NT2/D1 (cell line): ENCODE data around the gene DHX57.

Source experiments
- DNase-seq: peaks from one replicate; pipeline ENCODE4 v3.0.0-alpha.2; 2011; ENCODE audit warnings: low read depth, low spot score
- H3K27me3 ChIP-seq: 2 replicates; pipeline ENCODE4 v1.6.0; 2011; ENCODE audit warnings: mild to moderate bottlenecking; ENCODE audit not compliant: insufficient read length, insufficient read depth
- H3K36me3 ChIP-seq: 2 replicates; pipeline ENCODE4 v1.6.1; 2011; ENCODE audit warnings: mild to moderate bottlenecking, low read length, mixed read lengths; ENCODE audit not compliant: insufficient read depth, insufficient read length
- H3K4me1 ChIP-seq: 2 replicates; pipeline ENCODE4 v1.5.1; 2011; ENCODE audit not compliant: insufficient read depth, insufficient read length
- H3K4me3 ChIP-seq: 2 replicates; pipeline ENCODE4 v1.5.1; 2011; ENCODE audit warnings: low read depth; ENCODE audit not compliant: insufficient read length
- H3K9ac ChIP-seq: 2 replicates; pipeline ENCODE4 v1.6.0; 2011; ENCODE audit warnings: low read depth; ENCODE audit not compliant: insufficient read length
- H3K9me3 ChIP-seq: 2 replicates; pipeline ENCODE4 v1.5.1; 2011; ENCODE audit warnings: mild to moderate bottlenecking, low read length; ENCODE audit not compliant: insufficient read depth
- SUZ12 ChIP-seq: IDR thresholded peaks from 2 replicates; pipeline ENCODE4 v1.6.1; 2011; ENCODE audit not compliant: insufficient read length, insufficient read depth; ENCODE audit errors: extremely low read depth
- YY1 ChIP-seq: IDR thresholded peaks from 2 replicates; pipeline ENCODE4 v1.6.1; 2011; ENCODE audit not compliant: insufficient read length, insufficient read depth
- ZNF274 ChIP-seq: IDR thresholded peaks from 2 replicates; pipeline ENCODE4 v1.6.1; 2011; ENCODE audit warnings: mild to moderate bottlenecking, low read depth, low read length

Gene DHX57

DNA sequence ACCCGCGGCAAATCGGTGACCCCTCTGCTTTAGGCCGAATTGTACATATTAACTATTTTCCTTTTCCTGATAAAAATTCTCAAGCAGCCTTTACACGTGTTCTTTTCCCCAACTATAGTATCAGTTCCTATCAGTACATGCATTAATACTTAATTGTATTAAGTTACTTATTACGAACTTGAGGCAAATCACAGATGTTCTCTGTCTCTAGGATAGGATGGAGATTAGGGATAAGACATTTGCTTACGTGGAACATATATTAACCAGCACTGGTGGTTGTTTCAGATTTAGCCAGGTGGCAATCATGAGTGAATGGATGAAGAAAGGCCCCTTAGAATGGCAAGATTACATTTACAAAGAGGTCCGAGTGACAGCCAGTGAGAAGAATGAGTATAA, 97.0 kb downstream of the DHX57 start:
- Histone ChIP-seq H3K4me3 (peak overlapping the region; percentile 63), H3K4me1 (no peaks in the 10 kb centered on the region), H3K9ac (peak overlapping the region; percentile 81), H3K36me3 (peaks cover 19% of the 10 kb centered on the region), H3K9me3 (no peaks in the 10 kb centered on the region), H3K27me3 (no peaks in the 10 kb centered on the region)
- DNase-seq = no peak
- no peak for TF ChIP-seq YY1
- TF ChIP-seq SUZ12 = no peak
- TF ChIP-seq ZNF274 = no peak

DNA sequence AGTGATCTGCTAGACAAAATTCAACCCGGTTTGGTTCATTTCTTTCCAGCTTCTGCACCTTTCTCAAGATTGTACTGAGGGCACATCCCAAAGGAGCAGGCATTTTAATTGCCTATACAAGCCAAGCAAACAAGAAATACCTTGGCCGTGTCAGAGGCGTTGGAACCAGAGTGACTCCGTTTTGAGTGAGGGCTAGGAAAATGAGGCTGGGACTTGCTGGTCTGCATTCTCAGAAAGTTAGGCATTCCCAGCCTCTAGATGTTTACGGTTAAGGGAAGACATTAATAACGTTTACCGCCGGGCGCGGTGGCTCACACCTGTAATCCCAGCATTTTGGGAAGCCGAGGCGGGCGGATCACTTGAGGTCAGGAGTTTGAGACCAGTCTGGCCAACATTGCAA, 99.2 kb downstream of the DHX57 start:
- DNase-seq = no peak
- TF ChIP-seq ZNF274 (no peak), SUZ12 (no peak), YY1 (no peak)
- Histone ChIP-seq H3K36me3 (peaks cover 8% of the 10 kb centered on the region), H3K4me1 (no peaks in the 10 kb centered on the region), H3K9ac (no peak overlapping the region), H3K27me3 (no peaks in the 10 kb centered on the region), H3K9me3 (no peaks in the 10 kb centered on the region), H3K4me3 (no peak overlapping the region)

DNA sequence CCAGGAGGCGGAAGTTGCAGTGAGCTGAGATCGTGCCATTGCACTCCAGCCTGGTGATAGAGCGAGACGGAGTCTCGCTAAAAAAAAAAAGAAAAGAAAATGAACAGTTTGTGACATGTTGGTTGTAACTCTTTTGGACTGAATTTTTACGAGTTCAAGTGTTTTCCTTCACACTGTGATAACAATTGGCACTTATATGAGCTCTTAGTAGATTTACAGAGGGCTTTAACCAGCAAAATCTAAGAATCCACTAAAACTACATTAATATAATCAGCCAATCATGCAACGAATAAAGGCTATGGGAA, 99.9 kb downstream of the DHX57 start:
- TF ChIP-seq YY1 = no peak
- no peak for TF ChIP-seq ZNF274
- TF ChIP-seq SUZ12 = no peak
- no peak for DNase-seq
- H3K36me3 ChIP-seq = peaks cover 3% of the 10 kb centered on the region
- no peaks in the 10 kb centered on the region for H3K9me3 ChIP-seq
- no peak overlapping the region for H3K9ac ChIP-seq
- H3K4me1 ChIP-seq = no peaks in the 10 kb centered on the region
- no peaks in the 10 kb centered on the region for H3K27me3 ChIP-seq
- no peak overlapping the region for H3K4me3 ChIP-seq

DNA sequence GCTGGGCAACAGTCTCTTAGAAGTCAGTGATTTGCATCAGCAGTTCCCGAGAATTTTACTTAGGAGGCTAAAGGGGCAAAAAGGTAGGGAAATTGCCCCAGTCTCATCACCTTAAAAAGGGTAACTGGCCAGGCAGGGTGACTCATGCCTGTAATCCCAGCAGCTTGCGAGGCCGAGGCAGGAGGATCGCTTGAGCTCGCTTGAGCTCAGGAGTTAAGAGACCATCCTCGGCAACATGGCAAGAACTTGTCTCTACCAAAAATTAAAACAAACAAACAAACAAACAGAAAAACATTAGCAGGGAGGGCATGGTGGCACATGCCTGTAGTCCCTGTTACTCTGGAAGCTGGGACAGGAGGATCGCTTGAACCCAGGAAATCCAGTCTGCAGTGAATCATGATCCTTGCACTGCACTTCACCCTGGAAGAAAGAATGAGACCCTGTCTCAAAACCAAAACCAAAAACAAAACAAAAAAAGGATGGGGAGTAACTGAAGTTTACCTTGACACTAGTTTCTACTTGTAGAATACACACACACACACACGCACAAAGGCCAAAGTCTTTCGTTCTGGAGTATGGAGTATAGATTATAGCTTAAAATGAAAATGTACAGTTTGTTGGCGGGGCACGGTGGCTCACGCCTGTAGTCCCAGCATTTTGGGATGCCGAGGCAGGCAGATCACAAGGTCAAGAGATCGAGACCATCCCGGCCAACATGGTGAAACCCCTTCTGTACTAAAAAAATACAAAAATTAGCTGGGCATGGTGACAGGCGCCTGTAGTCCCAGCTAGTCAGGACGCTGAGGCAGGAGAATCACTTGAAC, 100.4 kb downstream of the DHX57 start:
- TF ChIP-seq YY1 (no peak), SUZ12 (no peak), ZNF274 (no peak)
- Histone ChIP-seq H3K36me3 (peaks cover 3% of the 10 kb centered on the region), H3K9ac (no peak overlapping the region), H3K27me3 (no peaks in the 10 kb centered on the region), H3K9me3 (no peaks in the 10 kb centered on the region), H3K4me1 (no peaks in the 10 kb centered on the region), H3K4me3 (no peak overlapping the region)
- DNase-seq = no peak

DNA sequence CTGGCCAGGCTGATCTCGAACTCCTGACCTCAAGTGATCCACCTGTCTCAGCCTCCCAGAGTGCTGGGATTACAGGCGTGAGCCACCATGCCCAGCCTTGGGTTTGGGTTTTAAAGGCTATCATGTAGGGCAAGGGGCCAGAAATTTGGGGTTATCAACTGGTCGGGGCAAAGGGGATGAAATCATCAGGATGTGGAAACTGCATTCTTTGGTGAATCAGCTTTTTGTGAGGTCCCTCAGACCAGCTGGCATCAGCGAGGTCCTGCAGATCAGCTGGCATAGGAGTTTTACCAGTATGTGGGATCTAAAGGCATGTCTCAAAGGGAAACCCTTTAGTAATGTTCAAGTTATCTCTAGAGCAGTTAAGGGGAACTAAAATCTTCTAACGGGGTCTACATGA, 104.1 kb downstream of the DHX57 start:
- H3K27me3 ChIP-seq = no peaks in the 10 kb centered on the region
- no peaks in the 10 kb centered on the region for H3K9me3 ChIP-seq
- H3K36me3 ChIP-seq = no peaks in the 10 kb centered on the region
- no peak overlapping the region for H3K4me3 ChIP-seq
- no peak overlapping the region for H3K9ac ChIP-seq
- no peak for DNase-seq
- no peak for TF ChIP-seq ZNF274
- no peak for TF ChIP-seq YY1
- no peak for TF ChIP-seq SUZ12
- H3K4me1 ChIP-seq = no peaks in the 10 kb centered on the region

DNA sequence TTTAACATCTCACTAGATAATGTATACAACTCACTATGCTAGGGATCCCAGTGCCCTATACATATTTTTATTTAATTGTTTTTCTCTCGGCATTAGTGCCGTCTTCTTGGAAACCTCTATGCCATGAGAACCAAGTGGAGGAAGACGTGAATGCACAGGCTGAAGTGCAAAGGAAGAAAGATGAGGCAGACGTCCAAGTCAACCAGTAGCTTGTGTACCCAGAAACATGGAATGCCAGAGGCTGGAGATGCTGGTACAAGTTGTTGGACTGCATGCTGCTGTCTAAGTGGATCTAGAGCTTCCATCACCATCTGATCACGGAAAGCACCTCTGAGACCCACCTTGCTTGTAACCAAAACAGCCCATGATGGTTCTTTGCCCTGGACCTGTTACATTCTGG, 110.2 kb downstream of the DHX57 start:
- Histone ChIP-seq H3K9ac (no peak overlapping the region), H3K36me3 (no peaks in the 10 kb centered on the region), H3K4me3 (no peak overlapping the region), H3K27me3 (no peaks in the 10 kb centered on the region), H3K9me3 (no peaks in the 10 kb centered on the region), H3K4me1 (no peaks in the 10 kb centered on the region)
- TF ChIP-seq SUZ12 (no peak), ZNF274 (no peak), YY1 (no peak)
- no peak for DNase-seq

DNA sequence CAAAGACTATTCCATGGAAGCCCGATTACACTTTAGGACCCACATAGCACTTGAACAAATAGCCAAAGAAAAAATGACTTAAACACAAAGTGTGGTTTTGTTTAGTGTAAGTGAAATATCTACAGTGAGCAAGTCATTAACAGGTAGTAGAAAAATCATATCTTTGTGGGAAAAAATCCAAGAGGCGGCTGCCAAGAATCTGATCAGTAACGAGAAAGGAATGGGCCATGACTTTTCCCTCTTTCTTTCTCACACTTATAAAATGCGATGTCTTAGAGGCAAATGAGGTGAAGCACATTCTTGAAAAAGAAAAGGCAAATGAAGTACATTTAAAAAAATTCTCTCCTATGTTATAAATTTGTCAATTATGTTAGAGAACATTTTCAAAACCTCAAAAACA, 110.6 kb downstream of the DHX57 start:
- DNase-seq = no peak
- Histone ChIP-seq H3K4me3 (no peak overlapping the region), H3K27me3 (no peaks in the 10 kb centered on the region), H3K9me3 (no peaks in the 10 kb centered on the region), H3K4me1 (no peaks in the 10 kb centered on the region), H3K36me3 (no peaks in the 10 kb centered on the region), H3K9ac (no peak overlapping the region)
- TF ChIP-seq ZNF274 (no peak), YY1 (no peak), SUZ12 (no peak)
